Fibroblast of skin of abdomen (primary cell): ENCODE results near the gene EDNRA.

Experiments used
- DNase-seq: peaks from one replicate; pipeline ENCODE4 v3.0.0-alpha.2; 2013

The EDNRA gene

DNA sequence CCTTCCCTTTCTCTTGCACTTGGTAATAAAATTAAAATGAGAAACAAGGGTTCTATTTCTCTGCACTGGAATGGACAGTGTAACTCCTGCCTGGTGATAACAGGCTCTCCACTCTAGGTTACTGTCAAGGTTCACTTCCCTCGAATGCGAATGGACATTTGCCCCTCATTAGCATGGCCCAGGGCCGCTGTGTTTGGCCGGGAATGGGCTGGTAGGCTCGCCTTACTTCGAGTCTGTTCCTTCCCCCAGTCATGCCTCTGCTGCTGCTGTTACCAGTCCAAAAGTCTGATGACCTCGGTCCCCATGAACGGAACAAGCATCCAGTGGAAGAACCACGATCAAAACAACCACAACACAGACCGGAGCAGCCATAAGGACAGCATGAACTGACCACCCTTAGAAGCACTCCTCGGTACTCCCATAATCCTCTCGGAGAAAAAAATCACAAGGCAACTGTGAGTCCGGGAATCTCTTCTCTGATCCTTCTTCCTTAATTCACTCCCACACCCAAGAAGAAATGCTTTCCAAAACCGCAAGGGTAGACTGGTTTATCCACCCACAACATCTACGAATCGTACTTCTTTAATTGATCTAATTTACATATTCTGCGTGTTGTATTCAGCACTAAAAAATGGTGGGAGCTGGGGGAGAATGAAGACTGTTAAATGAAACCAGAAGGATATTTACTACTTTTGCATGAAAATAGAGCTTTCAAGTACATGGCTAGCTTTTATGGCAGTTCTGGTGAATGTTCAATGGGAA lies 61.5 kb downstream of the EDNRA start:
- DNase-seq = peak; percentile 49

DNA sequence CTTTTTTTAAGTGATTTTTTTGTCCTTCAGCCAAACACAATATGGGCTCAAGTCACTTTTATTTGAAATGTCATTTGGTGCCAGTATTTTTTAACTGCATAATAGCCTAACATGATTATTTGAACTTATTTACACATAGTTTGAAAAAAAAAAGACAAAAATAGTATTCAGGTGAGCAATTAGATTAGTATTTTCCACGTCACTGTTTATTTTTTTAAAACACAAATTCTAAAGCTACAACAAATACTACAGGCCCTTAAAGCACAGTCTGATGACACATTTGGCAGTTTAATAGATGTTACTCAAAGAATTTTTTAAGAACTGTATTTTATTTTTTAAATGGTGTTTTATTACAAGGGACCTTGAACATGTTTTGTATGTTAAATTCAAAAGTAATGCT lies 62.1 kb downstream of the EDNRA start:
- no peak for DNase-seq

DNA sequence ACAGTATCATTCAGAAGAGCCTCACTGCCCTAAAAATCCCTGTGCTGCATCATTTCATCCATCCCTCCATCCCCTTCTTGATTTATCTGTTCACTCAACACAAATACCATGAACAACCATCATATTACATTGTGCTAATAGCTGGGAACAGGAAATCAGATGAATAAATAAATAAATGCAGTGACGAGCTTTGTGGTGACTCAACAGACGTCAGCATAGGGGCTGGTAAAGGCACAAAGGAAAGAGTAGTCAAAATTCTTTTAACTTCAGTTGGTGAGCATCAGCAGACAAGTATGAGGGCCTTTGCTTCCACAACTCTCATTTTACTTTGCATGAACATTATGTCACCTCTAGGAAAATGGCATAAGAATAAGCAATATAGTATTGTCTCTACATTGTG lies 65.5 kb downstream of the EDNRA start:
- peak; percentile 91 for DNase-seq

DNA sequence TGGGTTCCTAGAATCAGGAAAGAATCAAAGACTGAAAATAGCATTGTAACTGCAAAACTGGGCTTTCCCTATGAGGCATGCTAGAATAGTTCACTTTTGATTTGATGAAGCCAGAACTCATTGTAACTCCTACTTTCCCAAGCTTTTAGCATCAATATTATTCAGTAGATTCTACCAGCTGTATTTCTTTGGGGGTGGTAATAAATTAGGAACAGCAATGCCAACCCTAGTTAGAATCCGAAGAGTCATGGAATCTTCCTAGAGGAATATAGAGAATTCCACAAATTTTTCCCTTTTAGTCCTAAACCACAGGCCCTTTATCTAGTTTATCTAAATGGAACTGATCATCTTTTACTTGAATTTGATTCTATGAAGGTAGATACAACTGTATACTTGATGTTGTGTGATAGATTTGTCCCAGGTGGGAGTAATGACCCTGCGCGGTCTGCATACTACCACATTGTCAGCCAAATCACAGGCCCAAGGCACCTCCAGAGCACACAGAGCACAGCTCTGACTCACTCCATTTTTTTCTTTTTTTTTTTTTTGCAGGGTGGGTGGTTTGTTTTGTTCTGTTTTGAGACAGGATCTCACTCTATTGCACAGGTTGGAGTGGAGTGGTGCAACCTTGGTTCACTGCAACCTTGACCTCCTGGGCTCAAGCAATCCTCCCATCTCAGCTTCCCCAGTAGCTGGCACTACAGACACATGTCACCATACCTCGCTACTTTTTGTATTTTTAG lies 66.6 kb downstream of the EDNRA start:
- DNase-seq = peak; percentile 63

DNA sequence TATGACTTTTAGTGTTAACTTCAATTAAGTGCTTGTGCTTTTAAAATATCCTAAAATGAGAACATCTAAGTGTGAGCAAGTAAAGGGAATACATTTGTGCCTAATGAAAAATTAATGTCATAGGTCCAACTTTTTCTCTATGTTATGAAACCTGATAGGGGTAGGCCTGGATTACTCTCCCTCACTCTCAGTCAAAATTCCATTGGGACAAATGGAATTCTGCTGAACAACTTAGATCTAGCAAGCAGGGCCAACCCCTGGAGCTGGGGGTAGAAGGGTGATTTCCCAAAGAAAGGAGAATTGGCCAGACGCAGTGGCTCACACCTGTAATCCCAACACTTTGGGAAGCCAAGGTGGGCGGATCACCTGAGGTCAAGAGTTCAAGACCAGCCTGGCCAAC lies 67.4 kb downstream of the EDNRA start:
- peak; percentile 26 for DNase-seq

DNA sequence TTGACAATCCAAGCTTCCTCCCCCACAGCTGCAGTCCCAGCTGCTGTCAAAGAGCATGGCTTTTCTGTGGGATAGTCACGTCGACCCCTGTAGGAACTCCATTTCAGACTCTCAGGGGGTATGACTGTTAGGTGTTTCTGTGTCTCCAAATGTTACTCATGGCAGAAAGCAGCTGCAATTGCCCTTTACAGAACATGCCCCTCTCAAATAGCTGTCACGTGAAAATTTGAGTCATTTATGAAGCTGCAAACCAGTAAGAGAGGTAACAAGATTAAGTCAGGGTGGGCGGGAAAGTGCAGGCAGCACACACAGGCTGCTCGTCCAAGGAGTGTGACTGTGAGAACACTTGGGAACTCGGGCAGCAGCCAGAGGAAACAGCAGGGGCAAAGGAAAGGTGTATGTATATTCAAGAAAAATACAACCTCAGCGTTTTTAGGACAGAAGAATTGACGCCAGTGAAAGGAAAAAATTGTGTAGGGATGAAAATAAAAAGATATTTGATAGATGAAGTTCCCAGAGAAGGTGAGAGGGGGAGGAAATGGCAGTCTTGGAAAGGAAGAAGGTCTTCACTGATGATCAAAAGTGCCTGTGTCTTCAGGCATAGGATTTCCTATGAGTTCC lies 69.8 kb downstream of the EDNRA start:
- DNase-seq = peak; percentile 62

DNA sequence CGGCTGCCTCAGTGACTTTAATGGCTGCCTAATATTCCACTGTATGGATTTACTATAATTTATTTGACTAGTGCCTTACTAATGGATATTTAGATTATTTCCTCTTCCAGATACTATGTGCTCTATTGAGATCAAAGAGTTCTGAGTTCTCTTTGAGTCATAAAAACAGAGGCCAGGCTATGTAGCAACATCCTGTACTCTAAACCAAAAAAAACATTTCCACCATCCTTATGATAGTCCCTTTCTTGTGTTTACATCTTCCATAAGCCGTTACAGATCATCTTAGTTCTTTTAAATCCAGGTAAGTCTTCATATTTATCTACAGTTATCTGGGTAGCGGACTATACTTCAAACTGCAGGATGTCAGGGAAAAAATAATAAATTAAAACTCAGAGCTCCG lies 79.7 kb downstream of the EDNRA start:
- peak; percentile 35 for DNase-seq

DNA sequence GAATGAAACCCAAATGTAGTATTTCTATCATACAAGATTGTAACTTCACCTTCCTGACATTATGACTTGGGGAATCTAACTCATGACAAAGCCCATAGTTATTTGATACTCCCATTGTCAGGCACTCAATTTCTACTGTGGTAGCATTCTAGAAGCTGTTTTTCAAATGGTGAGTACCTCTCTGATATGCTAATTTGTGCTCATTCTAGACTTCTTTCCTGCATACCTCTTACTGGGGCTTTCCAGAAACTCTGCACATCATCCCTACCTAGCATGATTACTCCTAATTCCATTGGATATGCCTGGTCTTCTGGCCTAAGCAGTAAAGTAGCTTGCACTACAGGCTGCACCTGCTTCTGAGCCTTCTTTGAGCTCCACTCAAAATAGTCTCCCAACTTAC lies 85.9 kb downstream of the EDNRA start:
- DNase-seq = no peak

DNA sequence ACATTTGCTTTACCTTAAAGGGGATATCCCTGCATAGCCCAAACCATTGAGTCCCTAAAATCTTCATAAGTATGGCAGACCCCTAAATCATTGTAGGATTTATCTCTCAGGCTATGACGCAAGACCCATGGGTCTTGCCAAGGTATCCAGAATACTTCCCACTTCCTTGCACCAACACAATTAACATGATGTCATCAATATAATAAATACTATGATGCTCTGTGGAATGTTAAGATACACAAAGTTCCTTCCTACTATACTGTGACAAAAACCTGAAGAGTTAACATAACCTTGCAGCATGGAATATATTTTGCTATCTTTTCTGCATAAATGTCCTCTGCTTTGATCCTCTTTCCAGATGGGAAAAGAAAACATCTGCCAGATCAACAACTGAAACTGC lies 86.4 kb downstream of the EDNRA start:
- DNase-seq = no peak

DNA sequence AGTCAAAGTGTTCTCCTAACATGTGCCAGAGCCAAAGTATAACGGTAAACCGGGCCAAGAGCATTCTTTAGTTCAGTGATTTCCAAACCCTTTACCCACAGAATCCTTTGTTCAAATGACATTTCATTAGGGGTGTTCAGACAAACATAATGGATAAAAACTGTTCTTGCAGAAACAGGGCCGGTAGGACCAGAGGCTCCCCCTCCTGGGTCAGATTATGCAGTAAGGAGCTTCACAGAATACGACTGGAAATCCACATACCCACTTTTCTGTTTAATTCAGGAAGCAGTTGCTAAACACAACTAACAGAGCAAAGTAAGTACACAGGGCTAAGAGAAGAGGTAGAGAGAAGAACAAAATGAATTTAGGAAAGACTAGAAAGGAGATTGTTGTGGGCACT lies 89.7 kb downstream of the EDNRA start:
- no peak for DNase-seq

DNA sequence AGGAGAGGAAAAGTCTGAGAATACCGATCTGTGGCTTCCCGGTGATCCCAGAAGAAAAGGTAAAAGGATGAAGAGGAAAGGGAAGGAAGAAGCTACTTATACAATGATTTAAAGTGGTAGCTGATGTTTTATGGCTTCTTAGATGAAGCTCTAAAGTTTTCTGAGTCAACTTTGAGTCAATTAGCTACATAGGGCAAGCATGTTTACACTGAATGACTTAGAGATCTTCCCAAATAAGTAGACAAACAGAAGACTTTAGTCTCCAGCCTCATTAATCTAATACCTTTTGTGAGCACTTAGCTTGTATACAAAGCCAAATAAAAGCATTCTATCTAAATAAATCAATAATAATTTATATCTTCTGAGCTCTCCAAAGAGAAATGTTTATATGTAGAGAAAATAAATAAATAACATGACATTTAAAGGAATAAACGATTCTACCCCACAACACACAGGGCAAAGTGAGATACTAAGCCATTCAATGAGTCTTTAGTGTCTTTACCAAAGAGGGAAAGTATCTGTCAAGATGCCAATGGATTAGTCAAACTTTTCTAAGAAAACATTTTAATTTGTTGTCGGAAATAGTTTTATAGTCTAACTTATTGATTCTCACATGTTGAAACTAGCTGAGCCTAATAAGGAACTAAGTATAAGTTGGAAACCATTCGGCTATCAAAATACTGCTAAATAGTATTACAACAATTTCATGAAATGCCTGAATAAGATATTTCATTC lies 90.3 kb downstream of the EDNRA start:
- no peak for DNase-seq

DNA sequence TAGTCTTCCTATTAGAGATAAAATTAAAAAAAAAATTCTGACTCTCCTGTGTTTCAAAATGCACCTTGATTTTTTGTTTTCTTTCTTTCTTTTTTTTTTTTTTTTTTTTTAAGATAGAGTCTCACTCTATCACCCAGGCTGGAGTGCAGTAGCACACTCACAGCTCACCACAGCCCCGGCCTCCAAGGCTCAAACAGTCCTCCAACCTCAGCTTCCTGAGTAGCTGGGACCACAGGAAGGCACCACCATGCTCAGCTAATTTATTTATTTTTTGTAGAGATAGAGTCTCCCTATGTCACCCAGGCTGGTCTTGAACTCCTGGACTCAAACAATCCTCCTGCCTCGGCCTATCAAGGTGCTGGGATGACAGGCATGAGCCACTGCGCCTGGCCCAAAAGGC lies 95.2 kb downstream of the EDNRA start:
- DNase-seq = no peak

DNA sequence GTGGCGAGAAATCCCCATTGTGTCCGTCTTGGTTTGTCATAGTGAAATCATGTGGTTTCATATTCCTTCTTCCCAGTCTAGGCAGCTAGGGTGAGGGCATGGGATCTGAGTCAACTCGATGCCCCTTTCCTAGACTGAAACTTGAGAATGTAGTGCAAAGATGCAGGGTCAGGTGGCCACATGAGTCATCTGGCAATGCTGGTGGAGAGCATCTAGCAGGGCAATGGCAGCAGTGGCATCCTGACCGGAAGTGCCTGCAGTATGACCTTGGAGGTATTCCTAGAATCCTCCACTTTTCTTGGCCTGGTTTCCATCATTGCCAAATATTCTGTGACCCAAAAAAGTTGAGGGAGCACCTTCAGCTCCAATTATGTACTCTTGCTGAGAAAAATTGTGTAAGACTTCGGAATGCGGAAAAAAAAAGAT lies 97.2 kb downstream of the EDNRA start:
- DNase-seq = peak; percentile 65

DNA sequence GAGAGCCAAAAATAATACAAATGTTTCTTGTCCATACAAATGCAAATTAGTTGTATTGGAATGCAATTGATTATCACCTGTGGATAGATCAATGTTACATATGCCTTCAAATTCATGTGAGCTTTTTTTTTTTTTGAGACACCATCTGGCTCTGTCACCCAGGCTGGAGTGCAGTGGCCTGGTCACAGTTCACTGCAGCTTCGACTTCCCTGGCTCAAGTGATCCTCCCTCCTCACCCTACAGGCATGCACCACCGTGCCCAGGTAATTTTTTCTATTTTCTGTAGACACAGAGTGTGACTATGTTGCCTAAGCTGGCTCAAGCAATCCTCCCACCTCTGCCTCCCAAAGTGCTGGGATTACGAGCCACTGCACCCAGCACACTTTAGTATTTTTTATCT lies 97.7 kb downstream of the EDNRA start:
- DNase-seq = no peak

DNA sequence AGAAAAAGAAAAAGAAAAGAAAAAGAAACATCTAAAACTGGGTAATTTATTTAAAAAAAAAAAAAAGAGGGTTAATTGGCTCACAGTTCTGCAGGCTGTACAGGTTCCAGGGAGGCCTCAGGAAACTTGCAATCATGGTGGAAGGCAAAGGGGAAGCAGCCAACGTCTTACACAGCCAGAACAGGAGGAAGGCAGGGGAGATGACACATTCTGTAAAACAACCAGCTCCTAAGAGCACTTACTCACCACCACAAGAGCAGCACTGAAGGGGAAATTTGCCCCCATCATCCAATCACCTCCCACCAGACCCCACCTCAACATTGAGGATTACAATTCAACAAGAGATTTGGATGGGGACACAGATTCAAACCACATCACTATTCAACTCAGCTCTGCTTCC lies 99.5 kb downstream of the EDNRA start:
- no peak for DNase-seq

DNA sequence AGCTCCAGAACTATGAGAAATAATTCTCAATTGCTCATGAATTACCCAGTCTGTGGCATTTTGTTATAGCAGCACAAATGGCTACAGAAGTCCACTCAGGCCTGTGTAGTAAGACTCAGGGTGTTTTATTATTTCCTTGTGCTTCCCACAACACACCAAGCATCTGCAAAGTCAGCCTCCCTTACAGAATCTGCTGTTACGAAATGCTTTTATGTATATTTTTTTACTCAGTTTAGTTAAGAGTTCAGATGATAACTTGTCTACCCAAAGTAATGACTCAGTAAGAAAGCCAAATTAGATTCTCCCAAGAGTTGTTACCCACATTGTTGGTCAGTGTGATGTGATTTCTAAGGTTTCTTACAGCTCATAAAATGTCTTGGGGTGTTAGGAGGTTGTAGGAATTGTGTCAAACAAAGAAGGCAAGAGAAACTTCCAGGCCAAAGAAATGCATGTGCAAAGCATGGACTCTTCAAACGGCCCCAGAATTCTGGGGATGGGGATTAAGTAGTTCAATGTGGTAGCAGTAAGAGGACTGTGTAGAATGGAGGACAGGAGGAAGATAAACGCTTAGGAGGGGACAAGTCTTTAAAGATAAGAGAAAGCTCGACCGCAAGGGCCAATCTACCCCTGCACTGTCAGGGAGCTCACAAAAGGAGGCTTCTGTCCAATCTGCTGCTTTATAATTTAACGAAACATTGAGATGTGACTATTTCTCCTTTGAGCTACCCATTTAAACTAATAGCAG lies 100.9 kb downstream of the EDNRA start:
- DNase-seq = peak; percentile 78

DNA sequence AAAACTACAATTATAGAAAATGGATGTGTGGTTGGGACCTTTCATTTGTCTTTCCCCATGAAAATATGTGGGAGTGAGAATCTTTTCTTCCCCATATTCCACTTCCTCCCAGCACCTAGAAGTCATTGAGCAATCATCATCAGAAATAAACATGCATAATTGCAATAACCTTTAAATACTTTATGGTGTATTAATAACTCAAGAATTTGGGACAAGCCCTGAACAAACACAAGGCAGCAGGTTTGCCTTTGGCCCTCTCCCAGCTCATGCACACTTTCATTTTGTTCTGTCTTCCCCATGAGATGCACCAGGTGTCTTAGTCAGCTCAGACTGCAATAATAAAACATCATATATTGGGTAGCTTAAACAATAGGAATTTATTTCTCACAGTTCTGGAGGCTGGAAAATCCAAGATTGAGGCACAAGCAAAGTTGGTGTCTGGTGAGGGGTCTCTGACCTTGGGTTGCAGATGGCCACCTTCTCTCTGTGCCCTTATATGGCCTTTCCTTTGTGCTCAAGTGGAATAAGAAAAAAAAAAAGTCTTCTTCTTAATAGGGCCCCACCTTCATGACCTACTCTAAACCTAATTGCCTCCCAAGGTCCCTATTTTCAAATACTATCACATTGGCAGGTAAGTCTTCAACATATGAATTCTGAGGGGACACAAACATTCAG lies 101.6 kb downstream of the EDNRA start:
- peak; percentile 63 for DNase-seq

DNA sequence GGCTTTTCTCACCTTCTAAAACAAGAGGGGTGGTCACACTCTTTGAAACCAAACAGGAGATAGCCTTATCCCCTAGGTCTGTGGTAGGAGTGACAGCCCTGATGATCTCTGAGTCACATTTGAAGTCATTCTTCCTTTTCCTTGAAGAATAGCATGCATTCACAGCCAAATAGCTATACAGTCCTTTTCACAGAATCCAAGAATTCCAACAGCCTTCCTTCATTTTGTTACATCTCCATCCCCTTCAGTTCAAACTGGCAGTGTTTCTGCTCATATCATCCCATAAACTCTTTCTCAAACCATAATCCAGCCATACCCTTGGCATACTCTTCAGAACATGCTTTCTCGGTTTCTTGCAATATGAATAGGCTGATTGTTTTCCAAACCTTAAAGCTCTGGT lies 103.0 kb downstream of the EDNRA start:
- no peak for DNase-seq

DNA sequence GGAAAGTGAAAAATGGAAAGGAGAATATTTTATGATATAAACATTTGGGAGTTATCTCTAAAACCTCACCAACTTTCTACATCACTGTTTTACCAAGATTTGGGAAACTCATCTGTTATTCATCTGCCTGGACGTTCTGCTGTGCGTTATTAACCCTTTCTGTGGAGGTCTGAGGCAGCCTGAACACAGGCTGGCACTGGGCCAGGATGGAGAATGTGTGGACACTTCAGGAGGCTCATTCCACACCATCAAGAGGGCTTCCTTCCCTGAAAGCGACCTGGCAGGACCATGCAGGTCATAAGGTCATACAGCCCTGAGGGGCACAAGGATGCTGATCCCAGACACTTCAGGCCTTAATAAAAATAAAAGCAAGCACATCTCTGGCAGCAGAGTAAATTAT lies 105.1 kb downstream of the EDNRA start:
- DNase-seq = no peak

DNA sequence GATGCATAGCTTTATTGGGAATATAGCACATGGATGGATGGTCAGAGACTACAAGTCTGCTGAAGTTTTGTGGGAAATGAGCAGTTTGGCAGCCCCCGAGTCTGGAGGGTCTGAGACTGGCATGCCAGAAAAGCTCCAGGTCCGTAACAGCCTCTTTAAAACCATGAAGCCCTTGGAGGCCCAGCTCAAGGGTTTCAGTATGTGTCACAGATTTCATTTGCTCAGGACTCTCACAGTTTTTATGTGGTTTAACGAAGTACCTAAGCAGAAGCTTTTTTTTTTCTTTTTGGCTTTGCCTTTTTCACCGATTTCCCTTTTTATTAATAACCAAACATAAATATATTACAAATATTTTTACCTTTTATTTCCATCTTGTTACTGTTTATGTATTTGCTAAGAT lies 105.7 kb downstream of the EDNRA start:
- no peak for DNase-seq

DNA sequence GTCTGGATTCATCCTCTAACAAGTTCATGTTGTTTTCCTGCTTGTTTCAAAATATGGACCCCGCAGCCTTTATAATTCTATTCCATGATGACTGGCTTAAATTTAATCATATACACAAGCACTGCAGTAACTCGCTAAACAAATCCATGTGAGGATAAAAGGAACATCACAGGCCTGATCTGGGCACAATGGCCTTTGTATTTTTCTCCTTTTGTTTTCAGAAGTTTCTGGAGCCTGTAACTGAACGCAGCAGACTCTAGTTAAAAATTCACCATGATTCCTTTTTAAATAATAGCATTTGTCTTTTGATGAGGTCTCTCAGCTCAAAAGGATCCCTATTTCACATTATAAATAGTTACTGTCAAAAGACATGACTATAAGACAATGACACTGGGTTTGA lies 106.1 kb downstream of the EDNRA start:
- no peak for DNase-seq

DNA sequence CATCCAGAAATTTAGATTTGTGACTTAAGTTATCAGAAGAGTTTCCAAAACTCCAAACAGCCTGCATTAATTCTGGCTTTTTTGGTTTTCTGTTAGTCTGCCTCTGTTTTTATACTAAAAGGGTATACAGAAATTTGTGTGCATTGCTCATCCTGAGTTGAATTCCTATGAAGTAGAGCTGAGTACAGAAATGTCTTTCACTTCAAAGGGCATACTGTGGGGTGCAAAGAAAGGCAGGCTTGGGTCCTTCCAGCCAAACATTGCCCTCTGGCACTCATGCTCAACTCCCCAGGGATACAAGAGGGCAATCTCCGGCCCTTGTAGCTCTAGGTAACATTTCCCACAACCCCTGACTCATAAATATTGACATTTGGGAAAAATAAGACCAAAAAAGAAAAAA lies 108.7 kb downstream of the EDNRA start:
- DNase-seq = no peak
